HG02852 (cell line): ENCODE results near the gene METTL24.
"Not testable (repeated sequence)": the region's sequence is repeated elsewhere in the genome, so short reads cannot be mapped to it uniquely, and the experiment has no call there.

Experiments used
- ATAC-seq: cut with Tn5 transposase; IDR thresholded peaks from one replicate; pipeline ENCODE4 v1.9.1; 2021; ENCODE audit warnings: mild to moderate bottlenecking, moderate library complexity; ENCODE audit not compliant: unreplicated experiment

The METTL24 gene

GRCh38 chr6:110318971-110319370 lies 39.2 kb downstream of the METTL24 start:
- no peak for ATAC-seq

- ATAC-seq: no peak
These were observed 40.5 kb downstream of the METTL24 start for GRCh38 chr6:110317646-110318045.

DNA sequence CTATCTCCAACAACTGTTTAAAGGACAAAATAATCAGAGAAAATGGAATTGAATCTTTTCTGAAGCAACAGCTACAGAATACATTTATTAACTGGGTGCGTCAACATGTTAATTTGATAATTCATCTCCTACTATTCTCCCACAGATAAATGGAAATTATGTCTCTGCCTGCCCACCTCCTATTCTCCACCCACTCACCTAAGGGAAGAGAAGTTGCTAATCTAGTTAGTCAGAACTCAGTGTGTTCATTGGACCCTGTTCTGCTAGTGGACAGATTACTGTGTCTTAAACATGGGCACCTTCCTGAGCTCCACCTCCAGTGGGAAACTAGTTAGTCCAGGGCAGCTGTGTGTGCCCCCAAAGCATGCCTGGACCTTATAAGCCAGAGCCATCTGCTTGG lies 41.0 kb downstream of the METTL24 start:
- ATAC-seq: no peak

- no peak for ATAC-seq
These were observed 42.2 kb downstream of the METTL24 start for GRCh38 chr6:110315869-110316398.

DNA sequence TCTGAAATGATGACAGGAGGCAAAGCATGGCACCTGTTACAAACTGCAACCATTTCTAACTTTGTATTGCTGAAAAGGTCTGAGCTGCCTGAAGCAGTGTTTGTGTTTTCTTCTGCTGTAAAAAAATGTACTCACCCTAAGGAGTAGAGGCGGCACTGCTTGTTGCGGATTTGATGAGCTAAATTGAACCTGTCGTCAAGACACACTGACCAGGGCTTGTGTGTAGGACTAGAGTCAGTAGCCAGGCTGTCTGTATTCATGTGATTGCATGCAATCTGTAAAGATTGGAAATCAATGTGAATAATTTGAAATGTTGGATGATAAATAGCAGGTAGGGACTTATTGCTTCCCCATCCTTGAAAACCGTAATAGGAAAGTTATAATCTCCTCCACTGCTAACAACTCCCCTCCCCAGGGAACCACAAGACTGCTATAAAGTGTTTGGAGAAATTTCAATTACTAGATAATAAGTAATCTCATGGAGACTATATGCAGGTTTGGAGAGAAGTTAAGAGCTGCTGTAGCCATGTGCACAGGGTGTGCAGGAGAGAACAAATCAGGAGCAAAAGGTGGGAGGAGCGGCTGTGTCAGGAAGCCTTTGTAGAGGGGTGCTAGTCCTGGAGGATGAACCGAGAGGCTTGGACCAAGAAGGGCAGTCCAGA lies 42.8 kb downstream of the METTL24 start:
- no peak for ATAC-seq

DNA sequence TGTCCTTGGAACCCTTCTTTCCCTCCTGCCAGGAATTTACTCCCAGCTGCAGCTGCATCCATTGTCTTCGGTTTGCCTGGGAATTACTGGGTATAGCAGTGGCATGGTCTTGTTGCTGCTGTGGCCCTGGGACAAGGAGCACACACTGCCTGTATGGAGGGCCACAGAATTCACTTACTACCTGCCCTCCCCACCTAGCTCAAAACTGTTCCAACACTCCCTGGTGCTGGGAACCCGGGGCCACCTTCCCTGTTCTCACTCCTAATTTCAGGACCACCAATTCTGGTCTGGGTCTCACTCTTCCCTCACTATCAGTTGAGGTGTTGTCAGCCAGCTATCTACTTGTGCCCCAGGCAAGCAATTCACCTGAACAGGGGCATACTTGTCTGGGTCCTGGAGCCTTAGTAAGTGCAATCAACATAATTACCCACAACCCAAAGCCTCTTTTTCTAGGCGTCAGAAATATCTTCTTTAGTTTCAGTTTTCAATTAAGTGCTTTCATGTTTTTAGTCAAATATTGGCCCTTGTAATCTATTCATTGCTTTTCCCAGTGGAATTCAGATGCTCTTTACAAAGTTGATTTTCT lies 47.2 kb downstream of the METTL24 start:
- ATAC-seq: no peak

- not testable (repeated sequence) for ATAC-seq
These were observed 48.7 kb downstream of the METTL24 start for GRCh38 chr6:110309432-110309831.

GRCh38 chr6:110307368-110307767 lies 50.8 kb downstream of the METTL24 start:
- ATAC-seq: no peak

- not testable (repeated sequence) for ATAC-seq
These were observed 52.3 kb downstream of the METTL24 start for GRCh38 chr6:110305832-110306231.

- not testable (repeated sequence) for ATAC-seq
These were observed 54.5 kb downstream of the METTL24 start for GRCh38 chr6:110303692-110304091.

- no peak for ATAC-seq
These were observed 59.2 kb downstream of the METTL24 start for GRCh38 chr6:110298916-110299315.

DNA sequence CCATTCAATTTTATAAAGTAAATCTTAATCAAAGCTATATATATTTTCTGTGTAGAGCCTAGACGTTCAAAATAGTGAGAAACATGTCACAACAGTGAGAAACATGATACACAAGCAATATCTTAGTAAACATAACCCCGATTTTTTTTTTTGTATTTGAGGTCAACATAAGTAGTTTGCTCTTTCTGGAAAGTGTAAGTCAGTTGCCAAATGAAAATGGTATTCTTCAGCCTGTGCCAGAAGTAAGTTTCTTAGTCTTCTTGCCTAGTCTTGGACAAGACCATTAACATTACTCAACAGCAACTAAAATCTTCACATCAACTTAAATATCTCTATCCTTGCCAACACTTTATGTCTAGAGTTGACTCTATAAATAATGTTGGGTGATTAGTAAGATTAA lies 59.7 kb downstream of the METTL24 start:
- no peak for ATAC-seq

- no peak for ATAC-seq
These were observed 61.7 kb downstream of the METTL24 start for GRCh38 chr6:110296241-110297025.

GRCh38 chr6:110295451-110296165 lies 62.5 kb downstream of the METTL24 start:
- no peak for ATAC-seq

- ATAC-seq: no peak
These were observed 70.4 kb downstream of the METTL24 start for GRCh38 chr6:110287462-110288341.

GRCh38 chr6:110285306-110286060 lies 72.7 kb downstream of the METTL24 start:
- ATAC-seq: no peak

- no peak for ATAC-seq
These were observed 73.3 kb downstream of the METTL24 start for GRCh38 chr6:110284855-110285254.

DNA sequence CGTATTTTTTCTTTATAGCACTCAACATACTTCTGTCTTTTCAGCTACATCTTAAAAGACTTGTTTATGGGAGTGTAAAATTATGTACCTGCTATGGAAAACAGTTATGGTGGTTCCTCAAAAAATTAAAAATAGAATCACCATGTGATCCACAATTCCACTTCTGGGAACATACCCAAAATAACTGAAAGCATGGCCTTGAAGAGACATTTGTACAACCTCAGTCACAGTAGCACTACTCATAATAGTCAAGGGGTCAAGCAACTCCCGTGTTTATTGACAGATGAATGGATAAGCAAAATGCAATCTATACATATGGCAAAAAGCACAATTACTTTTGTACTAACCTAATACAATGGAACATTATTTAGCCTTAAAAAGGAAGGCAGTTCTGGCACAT lies 74.5 kb downstream of the METTL24 start:
- no peak for ATAC-seq

DNA sequence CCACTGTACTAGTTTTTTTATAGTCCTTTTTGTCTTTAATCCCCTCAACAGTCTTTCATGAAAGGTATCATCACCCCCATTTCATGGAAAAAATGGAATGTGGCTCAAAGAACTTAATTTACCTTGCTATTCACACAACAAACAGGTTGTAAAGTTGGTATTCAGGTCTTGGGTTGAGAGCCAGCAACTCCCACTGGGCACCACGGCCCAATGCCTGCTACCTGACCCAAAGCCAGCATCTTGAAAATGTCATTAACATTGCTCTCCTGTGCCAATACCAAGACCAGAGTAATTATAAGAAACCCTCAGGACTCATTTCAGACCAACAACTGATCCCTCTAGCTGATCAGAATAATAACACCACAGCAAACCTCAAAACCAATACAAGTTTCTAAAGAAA lies 75.7 kb downstream of the METTL24 start:
- ATAC-seq: no peak
